Thoracic aorta (tissue), 2 donors: Measurements from ENCODE around the gene KRT86. TPM values are rescaled to one million over a fixed set of nuclear protein-coding genes. Genes with fewer than 3 reads are reported as not detected.
"Not testable (repeated sequence)": the region's sequence is repeated elsewhere in the genome, so short reads cannot be mapped to it uniquely, and the experiment has no call there.

Source experiments
- ATAC-seq: fragments of 150-250 bp; one replicate; pipeline ENCODE4 v1.8.0; 2017; ENCODE audit warnings: low read depth; ENCODE audit not compliant: insufficient number of reproducible peaks, low FRiP score
- DNase-seq: peaks from one replicate; pipeline ENCODE4 v3.0.0-alpha.2; 2020; ENCODE audit warnings: low spot score
- H3K27ac ChIP-seq, 2 donors: fragments of 200-600 bp; sonication (generic); 1 replicate in 1 of 2; 2 replicates in 1 of 2; pipeline ENCODE4 v1.5.1; 2016; ENCODE audit warnings: mild to moderate bottlenecking in 2 of 2, moderate library complexity in 2 of 2
- H3K27me3 ChIP-seq: fragments of 200-600 bp; sonication (generic); replicated peaks from 2 replicates; pipeline ENCODE4 v1.6.0; 2016; ENCODE audit warnings: mild to moderate bottlenecking; ENCODE audit not compliant: insufficient read depth
- H3K36me3 ChIP-seq: fragments of 200-600 bp; sonication (generic); one replicate; pipeline ENCODE4 v1.5.1; 2016
- H3K4me1 ChIP-seq, 2 donors: fragments of 200-600 bp; sonication (generic); 1 replicate in 1 of 2; 2 replicates in 1 of 2; pipeline versions ENCODE4 v1.5.1 to v1.6.0; 2016; ENCODE audit warnings: low read depth in 2 of 2, mild to moderate bottlenecking in 1 of 2; ENCODE audit not compliant: control insufficient read depth in 1 of 2
- H3K4me3 ChIP-seq: fragments of 200-600 bp; sonication (generic); 2 replicates; pipeline ENCODE4 v1.5.1; 2016; ENCODE audit warnings: mild to moderate bottlenecking
- H3K9me3 ChIP-seq: fragments of 200-600 bp; sonication (generic); 2 replicates; pipeline ENCODE4 v1.5.1; 2016
- CTCF ChIP-seq: fragments of 200-600 bp; sonication (generic); IDR thresholded peaks from one replicate; pipeline ENCODE4 v1.5.1; 2019; ENCODE audit warnings: antibody characterized with exemption
- total RNA-seq, 2 donors: library from RNA; depleted of rRNA; stranded (reverse); fragments of >200 nt; gene quantifications; one replicate each; pipeline versions ENCODE4 v1.1.0 to v1.2.3, GENCODE V29; 2016

KRT86 gene
- total RNA-seq, 2 donors from 2014 or later = 9.3 TPM; not detected in 1

- ATAC-seq (no peak), DNase-seq (no peak)
- H3K9me3 ChIP-seq = no peaks in the 10 kb centered on the region
- H3K36me3 ChIP-seq = no peaks in the 10 kb centered on the region
- no peak overlapping the region for H3K4me3 ChIP-seq
- no peak for TF ChIP-seq CTCF
- H3K27ac ChIP-seq = no peak overlapping the region
- no peaks in the 10 kb centered on the region for H3K4me1 ChIP-seq
- no peaks in the 10 kb centered on the region for H3K27me3 ChIP-seq
Observed at GRCh38 chr12:52298677-52299190, 24.3 kb downstream of the KRT86 start.

- no peak for ATAC-seq
Observed at GRCh38 chr12:52300796-52301691, 26.6 kb downstream of the KRT86 start.

GRCh38 chr12:52301721-52302120 lies 27.3 kb downstream of the KRT86 start:
- H3K27me3 ChIP-seq, H3K36me3 ChIP-seq, ATAC-seq, DNase-seq, H3K9me3 ChIP-seq, H3K4me3 ChIP-seq, H3K4me1 ChIP-seq, H3K27ac ChIP-seq: not testable (repeated sequence)

More at GRCh38 chr12:52300796-52301691, 26.6 kb downstream of the KRT86 start:
- no peaks in the 10 kb centered on the region for H3K36me3 ChIP-seq
- H3K9me3 ChIP-seq = no peaks in the 10 kb centered on the region
- DNase-seq = no peak
- TF ChIP-seq CTCF = no peak
- H3K4me3 ChIP-seq = no peak overlapping the region
- no peaks in the 10 kb centered on the region for H3K27me3 ChIP-seq
- H3K27ac ChIP-seq = no peak overlapping the region
- H3K4me1 ChIP-seq = no peaks in the 10 kb centered on the region

GRCh38 chr12:52302242-52302914 lies 27.9 kb downstream of the KRT86 start:
- not testable (repeated sequence) for H3K4me3 ChIP-seq, ATAC-seq, H3K27me3 ChIP-seq, H3K9me3 ChIP-seq, H3K4me1 ChIP-seq, H3K36me3 ChIP-seq, DNase-seq, H3K27ac ChIP-seq

- H3K27me3 ChIP-seq, ATAC-seq, H3K9me3 ChIP-seq, H3K4me1 ChIP-seq, H3K36me3 ChIP-seq, H3K27ac ChIP-seq, H3K4me3 ChIP-seq, DNase-seq: not testable (repeated sequence)
Observed at GRCh38 chr12:52304941-52305411, 30.5 kb downstream of the KRT86 start.

GRCh38 chr12:52305921-52306705 lies 31.7 kb downstream of the KRT86 start:
- no peaks in the 10 kb centered on the region for H3K27me3 ChIP-seq
- H3K27ac ChIP-seq = no peak overlapping the region
- DNase-seq (no peak), ATAC-seq (no peak)
- no peaks in the 10 kb centered on the region for H3K9me3 ChIP-seq
- H3K4me1 ChIP-seq = peaks cover 4 to 5% of the 10 kb centered on the region in 2 donors
- no peak for TF ChIP-seq CTCF
- no peaks in the 10 kb centered on the region for H3K36me3 ChIP-seq
- no peak overlapping the region for H3K4me3 ChIP-seq
